ENCODE results near the gene OSBPL7.

DNA sequence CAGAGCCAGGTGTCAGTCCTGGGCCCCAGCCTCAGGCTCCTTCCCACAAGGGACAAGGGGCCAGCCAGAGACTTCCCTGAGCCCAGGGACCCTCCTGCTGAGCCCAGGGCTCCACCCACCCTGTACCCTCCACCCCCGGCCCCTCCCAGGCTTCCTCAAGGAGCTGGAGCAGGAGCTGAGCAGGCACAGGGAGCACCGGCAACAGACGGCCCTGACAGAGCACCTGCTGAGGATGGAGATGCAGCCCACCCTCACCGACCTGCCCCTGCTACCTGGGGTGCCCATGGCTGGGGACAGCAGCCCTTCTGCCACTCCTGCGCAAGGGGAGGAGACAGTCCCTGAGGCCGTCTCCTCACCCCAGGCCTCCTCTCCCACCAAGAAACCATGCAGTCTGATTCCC lies 15.0 kb upstream of the OSBPL7 start:
- TF ChIP-seq CTCF (IDR thresholded peaks at IDR 0.05; ENCODE audit: low read length) (no peak), EZH2 (optimal IDR thresholded peaks at IDR 0.05; ENCODE audit: low read depth, low read length) (no peak), EZH2phosphoT487 (IDR thresholded peaks at IDR 0.05; ENCODE audit: low read length) (no peak)

Measured in MM.1S (cell line).